K562 (cell line): Measurements from ENCODE around the gene PRKAR2B. TPM values are rescaled to one million over a fixed set of nuclear protein-coding genes. Genes with fewer than 3 reads are reported as not detected.
A peak's percentile ranks its signal among the peaks of the same experiment; 100 is the strongest.

Source experiments
- ARID1B ChIP-seq: fragments of 450-650 bp; IDR thresholded peaks from 2 replicates; pipeline ENCODE4 v1.6.1; 2016; ENCODE audit warnings: antibody characterized with exemption, mild to moderate bottlenecking, inconsistent platforms
- ARNT ChIP-seq, 2 experiments: fragments of 450-650 bp; IDR thresholded peaks; 2 replicates each; pipeline ENCODE4 v1.6.1; 2016; ENCODE audit warnings: mild to moderate bottlenecking in 1 of 2
- C11orf30 ChIP-seq: fragments of 450-650 bp; IDR thresholded peaks from 2 replicates; pipeline ENCODE4 v1.6.1; 2016; ENCODE audit warnings: low read depth, mild to moderate bottlenecking
- CBX3 ChIP-seq, 2 experiments: IDR thresholded peaks; 1 replicate in 1 of 2; 2 replicates in 1 of 2; pipeline ENCODE4 v1.6.1; 2012; ENCODE audit warnings: inconsistent platforms in 2 of 2, low read length in 2 of 2, borderline replicate concordance in 1 of 2, control low read depth in 1 of 2
- CXXC5 ChIP-seq: fragments of 250-450 bp; sonication (Bioruptor Pico); IDR thresholded peaks from 2 replicates; pipeline ENCODE4 v1.8.0; 2022; ENCODE audit warnings: inconsistent platforms, mild to moderate bottlenecking, moderate library complexity
- ETV5 ChIP-seq: sonication (generic); formaldehyde crosslinking; IDR thresholded peaks from 2 replicates; pipeline ENCODE4 v1.4.0; 2020; ENCODE audit warnings: low read depth, mild to moderate bottlenecking, missing genetic modification reagents
- GTF2A2 ChIP-seq: IDR thresholded peaks from 2 replicates; pipeline ENCODE4 v1.6.1; 2016; ENCODE audit warnings: mild to moderate bottlenecking, missing genetic modification characterization, missing compliant biosample characterization
- JUND ChIP-seq, 2 experiments: IDR thresholded peaks; 2 replicates in 1 of 2; 3 replicates in 1 of 2; pipeline ENCODE4 v1.6.1; 2011; ENCODE audit warnings: borderline replicate concordance in 2 of 2, low read depth in 2 of 2, low read length in 2 of 2, improper control_type of control experiment in 1 of 2, missing biosample characterization in 1 of 2, missing genetic modification characterization in 1 of 2, missing genetic modification reagents in 1 of 2
- KDM1A ChIP-seq, 2 experiments: fragments of 450-650 bp; IDR thresholded peaks; 2 replicates each; pipeline ENCODE4 v1.6.1; 2016; ENCODE audit warnings: mild to moderate bottlenecking in 2 of 2
- L3MBTL2 ChIP-seq: fragments of 450-650 bp; IDR thresholded peaks from 2 replicates; pipeline ENCODE4 v1.6.1; 2016; ENCODE audit warnings: mild to moderate bottlenecking, moderate library complexity
- MCM5 ChIP-seq: fragments of 450-650 bp; IDR thresholded peaks from 2 replicates; pipeline ENCODE4 v1.6.1; 2016; ENCODE audit warnings: low read depth
- NFE2L1 ChIP-seq: fragments of 450-650 bp; IDR thresholded peaks from 2 replicates; pipeline ENCODE4 v1.6.1; 2016; ENCODE audit warnings: missing genetic modification characterization, low read depth, mild to moderate bottlenecking, missing compliant biosample characterization, moderate library complexity, borderline replicate concordance
- POLR2H ChIP-seq: IDR thresholded peaks from 2 replicates; pipeline ENCODE4 v1.6.1; 2016; ENCODE audit warnings: missing genetic modification characterization, low read depth, mild to moderate bottlenecking, control low read depth, missing compliant biosample characterization, moderate library complexity
- RCOR1 ChIP-seq, 2 experiments: IDR thresholded peaks; 2 replicates each; pipeline ENCODE4 v1.6.1; 2012; ENCODE audit warnings: low read depth in 2 of 2, low read length in 2 of 2, borderline replicate concordance in 1 of 2, improper control_type of control experiment in 1 of 2
- SMARCE1 ChIP-seq: fragments of 450-650 bp; IDR thresholded peaks from 2 replicates; pipeline ENCODE4 v1.7.1; 2016; ENCODE audit warnings: mild to moderate bottlenecking
- UBTF ChIP-seq, 2 experiments: IDR thresholded peaks; 2 replicates each; pipeline ENCODE4 v1.6.1; 2012; ENCODE audit warnings: improper control_type of control experiment in 2 of 2, low read depth in 2 of 2, low read length in 2 of 2, borderline replicate concordance in 1 of 2
- VEZF1 ChIP-seq: fragments of 200-800 bp; sonication (Bioruptor generic); IDR thresholded peaks from 2 replicates; pipeline ENCODE4 v1.6.1; 2017; ENCODE audit warnings: missing genetic modification characterization, missing compliant biosample characterization
- ZEB2 ChIP-seq: fragments of 450-650 bp; IDR thresholded peaks from 2 replicates; pipeline ENCODE4 v1.6.1; 2016
- ZNF232 ChIP-seq: sonication (generic); formaldehyde crosslinking; IDR thresholded peaks from 2 replicates; pipeline ENCODE4 v1.8.0; 2022; ENCODE audit warnings: mild to moderate bottlenecking, missing genetic modification reagents
- polyA plus RNA-seq, 8 experiments: library from polyadenylated mRNA; depleted of rRNA in 4 of 8; stranded (reverse) in 5 of 8; unstranded in 3 of 8; fragments of >200 nt; fragmentation: Nextera tagmentation in 2 of 8; fragmentation: Illumina TruSeq in 1 of 8; extraction: Ambion mirVana in 2 of 8; extraction: Trizol in 1 of 8; gene quantifications; 2 replicates each; pipeline versions ENCODE4 v1.2.1 to v1.2.3, GENCODE V29; 2011 to 2014; ENCODE audit warnings: inconsistent platforms in 1 of 8, missing spikeins in 1 of 8
- total RNA-seq, 7 experiments: library from RNA; depleted of rRNA in 6 of 7; stranded (reverse); fragments of >200 nt in 6 of 7; fragmentation: Illumina TruSeq in 2 of 7; extraction: Trizol in 2 of 7; gene quantifications; 2 replicates each; pipeline versions ENCODE4 v1.2.1 to v1.2.3, GENCODE V29; 2011 to 2021; ENCODE audit warnings: low replicate concordance in 1 of 7
- TF ChIP-seq, protein P1 (sequence below), 2 experiments: fragments of 450-650 bp; conservative IDR thresholded peaks; 2 replicates each; pipeline ENCODE4 v1.6.1; 2017; ENCODE audit warnings: mild to moderate bottlenecking in 2 of 2, moderate library complexity in 2 of 2
- TF ChIP-seq, protein P2 (sequence below): fragments of 250-450 bp; sonication (Bioruptor Pico); IDR thresholded peaks from 2 replicates; pipeline ENCODE4 v1.8.0; 2021; ENCODE audit warnings: moderate library complexity, mild to moderate bottlenecking, inconsistent platforms

PRKAR2B gene
- total and polyA plus RNA-seq, 9 of the 15 experiments (the other 6 are each of a cell fraction or from before 2014, with no cell fraction given) = 59.0 to 173 (median 129) TPM

DNA sequence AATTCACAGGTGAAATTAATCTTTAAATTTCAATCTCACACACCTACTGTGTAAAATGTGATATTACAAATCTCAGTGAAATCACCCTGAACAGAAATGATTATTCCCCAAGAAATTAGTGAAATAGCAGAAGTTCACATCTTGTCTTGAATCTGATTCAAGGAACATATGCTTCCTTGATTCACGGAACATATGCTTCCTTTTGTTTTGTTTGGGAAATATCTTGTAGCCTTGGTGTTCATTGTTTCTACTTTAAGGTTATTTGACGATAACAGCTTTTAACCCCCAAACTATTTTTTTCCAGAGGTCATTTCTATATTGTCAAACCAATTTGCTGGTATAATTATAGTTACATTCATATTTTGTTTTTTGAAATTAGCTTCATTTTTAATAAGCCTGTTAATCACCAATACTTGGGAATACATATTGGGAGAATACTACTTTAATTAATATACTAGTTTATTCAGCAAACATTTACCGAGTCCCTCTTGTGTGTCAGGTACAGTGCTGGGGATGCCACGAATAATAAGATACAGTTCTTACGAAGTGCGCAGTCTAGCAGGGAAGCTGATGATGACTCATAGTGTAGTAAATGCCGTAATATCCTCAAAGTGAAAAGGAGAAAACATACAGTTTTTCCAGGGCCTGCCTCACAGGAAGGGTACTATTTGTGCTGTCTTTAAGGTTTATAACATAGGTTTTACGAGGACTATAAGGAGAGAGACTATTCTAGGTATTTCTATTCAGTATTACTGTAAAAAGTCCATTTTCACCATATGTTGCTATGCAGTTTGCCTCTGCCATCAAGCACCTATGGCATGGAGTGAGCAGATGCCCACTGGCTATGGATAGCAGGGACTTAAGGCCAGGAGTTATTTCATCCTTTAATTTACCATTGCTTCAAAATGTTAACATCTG is 32.5 kb downstream of the PRKAR2B start (continued):
- TF ChIP-seq POLR2H (tag) (peak; percentile 78), MCM5 (no peak), KDM1A (IDR thresholded peaks at IDR 0.05) (0 out of 4 replicates have a peak, but pooled peaks of 1 of the 2 experiments have one; percentile 17), CXXC5 (CRISPR knock-in tag) (peak; percentile 48), ARNT (IDR thresholded peaks at IDR 0.05) (peak in 1 of 2 experiments; percentile 65; a peak in 1 of 4 replicates), CBX3 (IDR thresholded peaks at IDR 0.05; ENCODE audit: borderline replicate concordance in 1 of 2, low read length in 2 of 2) (peak in 1 of 2 experiments; percentile 40; a peak in 1 of 3 replicates), GTF2A2 (tag) (no peak; the same call in 1 of the 2 replicates), ZNF232 (CRISPR knock-in tag) (no peak), JUND (IDR thresholded peaks at IDR 0.05; ENCODE audit: borderline replicate concordance, low read depth, low read length) (peak; percentile 99), JUND (tag; IDR thresholded peaks at IDR 0.05; ENCODE audit: borderline replicate concordance, low read depth, low read length) (peak; percentile 99), VEZF1 (peak; percentile 34), ZEB2 (no peak), C11orf30 (peak; percentile 40; the same call in 1 of the 2 replicates), UBTF (IDR thresholded peaks at IDR 0.05; ENCODE audit: borderline replicate concordance in 1 of 2, low read depth in 2 of 2, low read length in 2 of 2) (peak in 1 of 2 experiments; percentile 49; a peak in 1 of 4 replicates), RCOR1 (IDR thresholded peaks at IDR 0.05; ENCODE audit: borderline replicate concordance in 1 of 2, low read depth in 2 of 2, low read length in 2 of 2) (peak in 1 of 2 experiments; percentile 44; a peak in 1 of 4 replicates), ARID1B (peak; percentile 69), SMARCE1 (peak; percentile 84), ETV5 (0 out of 2 replicates have a peak, but pooled peaks have one; percentile 26), NFE2L1 (tag) (0 out of 2 replicates have a peak, but pooled peaks have one; percentile 21), L3MBTL2 (peak; percentile 19; the same call in 1 of the 2 replicates)
- TF ChIP-seq, protein P1, sequence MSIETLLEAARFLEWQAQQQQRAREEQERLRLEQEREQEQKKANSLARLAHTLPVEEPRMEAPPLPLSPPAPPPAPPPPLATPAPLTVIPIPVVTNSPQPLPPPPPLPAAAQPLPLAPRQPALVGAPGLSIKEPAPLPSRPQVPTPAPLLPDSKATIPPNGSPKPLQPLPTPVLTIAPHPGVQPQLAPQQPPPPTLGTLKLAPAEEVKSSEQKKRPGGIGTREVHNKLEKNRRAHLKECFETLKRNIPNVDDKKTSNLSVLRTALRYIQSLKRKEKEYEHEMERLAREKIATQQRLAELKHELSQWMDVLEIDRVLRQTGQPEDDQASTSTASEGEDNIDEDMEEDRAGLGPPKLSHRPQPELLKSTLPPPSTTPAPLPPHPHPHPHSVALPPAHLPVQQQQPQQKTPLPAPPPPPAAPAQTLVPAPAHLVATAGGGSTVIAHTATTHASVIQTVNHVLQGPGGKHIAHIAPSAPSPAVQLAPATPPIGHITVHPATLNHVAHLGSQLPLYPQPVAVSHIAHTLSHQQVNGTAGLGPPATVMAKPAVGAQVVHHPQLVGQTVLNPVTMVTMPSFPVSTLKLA (conservative IDR thresholded peaks at IDR 0.05) = 0 out of 4 replicates have a peak, but pooled peaks of 1 of the 2 experiments have one; percentile 14
- TF ChIP-seq, protein P2, sequence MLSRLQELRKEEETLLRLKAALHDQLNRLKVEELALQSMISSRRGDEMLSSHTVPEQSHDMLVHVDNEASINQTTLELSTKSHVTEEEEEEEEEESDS (CRISPR knock-in tag) = no peak
